ENCODE data around the gene CTNNA3.
"Not testable (repeated sequence)": the region's sequence is repeated elsewhere in the genome, so short reads cannot be mapped to it uniquely, and the experiment has no call there.

CTNNA3 gene

GRCh38 chr10:67230680-67231500 lies 465.1 kb downstream of the CTNNA3 start:
- DNase-seq: not testable (repeated sequence)

- no peak for DNase-seq
Measured at GRCh38 chr10:67225226-67225625, 470.8 kb downstream of the CTNNA3 start.

GRCh38 chr10:67224553-67224952 lies 471.4 kb downstream of the CTNNA3 start:
- DNase-seq: no peak

- DNase-seq: no peak
Measured at GRCh38 chr10:67222934-67223333, 473.1 kb downstream of the CTNNA3 start.

GRCh38 chr10:67221939-67222494 lies 474.0 kb downstream of the CTNNA3 start:
- DNase-seq: no peak

- DNase-seq: no peak
Measured at GRCh38 chr10:67211680-67212079, 484.3 kb downstream of the CTNNA3 start.

GRCh38 chr10:67207923-67208322 lies 488.1 kb downstream of the CTNNA3 start:
- DNase-seq: not testable (repeated sequence)

- no peak for DNase-seq
Measured at GRCh38 chr10:67200913-67201564, 495.0 kb downstream of the CTNNA3 start.

- no peak for DNase-seq
Measured at GRCh38 chr10:67175354-67175753, 520.6 kb downstream of the CTNNA3 start.

- DNase-seq: no peak
Measured at GRCh38 chr10:67173787-67174186, 522.2 kb downstream of the CTNNA3 start.

- no peak for DNase-seq
Measured at GRCh38 chr10:67171970-67172369, 524.0 kb downstream of the CTNNA3 start.

GRCh38 chr10:67156239-67156638 lies 539.8 kb downstream of the CTNNA3 start:
- no peak for DNase-seq

- no peak for DNase-seq
Measured at GRCh38 chr10:67151471-67151870, 544.5 kb downstream of the CTNNA3 start.

- DNase-seq: no peak
Measured at GRCh38 chr10:67144530-67144929, 551.5 kb downstream of the CTNNA3 start.

- no peak for DNase-seq
Measured at GRCh38 chr10:67141300-67141699, 554.7 kb downstream of the CTNNA3 start.

- DNase-seq: no peak
Measured at GRCh38 chr10:67140641-67141040, 555.4 kb downstream of the CTNNA3 start.

GRCh38 chr10:67127441-67127840 lies 568.6 kb downstream of the CTNNA3 start:
- DNase-seq: no peak

- no peak for DNase-seq
Measured at GRCh38 chr10:67119651-67120050, 576.3 kb downstream of the CTNNA3 start.

- no peak for DNase-seq
Measured at GRCh38 chr10:67115972-67116371, 580.0 kb downstream of the CTNNA3 start.

GRCh38 chr10:67114945-67115344 lies 581.0 kb downstream of the CTNNA3 start:
- no peak for DNase-seq

- no peak for DNase-seq
Measured at GRCh38 chr10:67112765-67113164, 583.2 kb downstream of the CTNNA3 start.

- DNase-seq: no peak
Measured at GRCh38 chr10:67110286-67110685, 585.7 kb downstream of the CTNNA3 start.

GRCh38 chr10:67107670-67108069 lies 588.3 kb downstream of the CTNNA3 start:
- DNase-seq: no peak

- no peak for DNase-seq
Measured at GRCh38 chr10:67100951-67101350, 595.0 kb downstream of the CTNNA3 start.
